SK-N-SH (cell line): ENCODE data around the gene ACTR1A.

Experiments used
- EP300 ChIP-seq, 2 experiments: IDR thresholded peaks; 2 replicates each; pipeline versions ENCODE4 v1.4.0 to v1.6.1; 2012; ENCODE audit warnings: borderline replicate concordance in 1 of 2, low read depth in 1 of 2, low read length in 1 of 2
- MEF2A ChIP-seq: IDR thresholded peaks from 2 replicates; pipeline ENCODE4 v1.4.0; 2012; ENCODE audit warnings: low read depth, borderline replicate concordance
- NFIC ChIP-seq: IDR thresholded peaks from 2 replicates; pipeline ENCODE4 v1.4.0; 2012; ENCODE audit warnings: borderline replicate concordance
- TEAD4 ChIP-seq: IDR thresholded peaks from 2 replicates; pipeline ENCODE4 v1.4.0; 2012; ENCODE audit warnings: mild to moderate bottlenecking, borderline replicate concordance; ENCODE audit not compliant: insufficient read depth
- TF ChIP-seq, protein P1 (sequence below): IDR thresholded peaks from 2 replicates; pipeline ENCODE4 v1.4.0; 2012; ENCODE audit warnings: low read depth
- TF ChIP-seq, protein P2 (sequence below): IDR thresholded peaks from 2 replicates; pipeline ENCODE4 v1.4.0; 2012; ENCODE audit warnings: low read depth, borderline replicate concordance
- TF ChIP-seq, protein P3 (sequence below): fragments of 200-600 bp; sonication (generic); IDR thresholded peaks from 2 replicates; pipeline ENCODE4 v1.6.1; 2017; ENCODE audit warnings: antibody characterized with exemption, mild to moderate bottlenecking, moderate library complexity

DNA sequence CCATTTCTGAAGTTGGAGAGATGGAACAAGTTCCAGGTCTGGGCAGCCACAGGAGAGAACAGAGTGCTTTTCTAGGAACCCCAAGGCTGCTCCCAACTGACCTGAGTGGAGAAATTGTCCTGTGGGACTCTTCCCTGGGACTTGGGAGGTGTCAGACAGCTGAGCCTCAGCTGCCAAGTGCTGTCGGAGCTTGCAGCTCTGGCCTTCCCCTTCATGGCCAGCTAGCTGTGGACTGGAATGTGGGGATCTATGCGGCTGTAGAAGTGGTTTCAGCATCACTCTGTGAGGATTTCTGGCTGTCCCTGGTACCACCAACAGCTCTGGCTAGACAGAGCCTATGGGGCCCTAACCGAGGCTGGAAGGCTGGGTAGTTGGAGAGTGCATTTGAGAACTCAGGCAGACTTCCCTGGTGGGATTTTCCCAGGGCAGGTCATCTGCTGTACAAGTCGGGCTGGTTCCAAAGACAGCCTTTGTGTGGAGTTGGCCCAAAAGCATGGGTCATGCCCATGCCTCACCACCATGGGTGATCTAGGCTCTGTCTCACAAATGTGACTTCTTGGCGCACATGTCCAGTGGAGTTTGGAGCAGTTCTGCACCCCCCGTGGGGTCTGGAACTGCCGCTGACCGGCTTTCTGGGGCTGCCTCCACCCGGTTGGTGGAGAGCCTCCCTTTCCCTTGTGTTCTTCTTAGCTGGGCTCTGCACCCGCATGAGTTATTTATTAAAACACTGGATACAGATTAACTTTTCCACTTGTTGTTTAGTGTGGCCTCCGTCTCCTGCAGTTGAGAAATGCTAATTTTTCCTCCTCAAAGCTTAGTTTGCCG, 12.2 kb upstream of the ACTR1A start:
- TF ChIP-seq, protein P1, sequence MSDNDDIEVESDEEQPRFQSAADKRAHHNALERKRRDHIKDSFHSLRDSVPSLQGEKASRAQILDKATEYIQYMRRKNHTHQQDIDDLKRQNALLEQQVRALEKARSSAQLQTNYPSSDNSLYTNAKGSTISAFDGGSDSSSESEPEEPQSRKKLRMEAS, result no peak
- TF ChIP-seq MEF2A, result no peak
- TF ChIP-seq, protein P2, sequence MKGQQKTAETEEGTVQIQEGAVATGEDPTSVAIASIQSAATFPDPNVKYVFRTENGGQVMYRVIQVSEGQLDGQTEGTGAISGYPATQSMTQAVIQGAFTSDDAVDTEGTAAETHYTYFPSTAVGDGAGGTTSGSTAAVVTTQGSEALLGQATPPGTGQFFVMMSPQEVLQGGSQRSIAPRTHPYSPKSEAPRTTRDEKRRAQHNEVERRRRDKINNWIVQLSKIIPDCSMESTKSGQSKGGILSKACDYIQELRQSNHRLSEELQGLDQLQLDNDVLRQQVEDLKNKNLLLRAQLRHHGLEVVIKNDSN, result no peak
- no peak for TF ChIP-seq TEAD4
- no peak for TF ChIP-seq EP300 (IDR thresholded peaks at IDR 0.05; ENCODE audit: borderline replicate concordance in 1 of 2, low read depth in 1 of 2, low read length in 1 of 2)
- TF ChIP-seq, protein P3, sequence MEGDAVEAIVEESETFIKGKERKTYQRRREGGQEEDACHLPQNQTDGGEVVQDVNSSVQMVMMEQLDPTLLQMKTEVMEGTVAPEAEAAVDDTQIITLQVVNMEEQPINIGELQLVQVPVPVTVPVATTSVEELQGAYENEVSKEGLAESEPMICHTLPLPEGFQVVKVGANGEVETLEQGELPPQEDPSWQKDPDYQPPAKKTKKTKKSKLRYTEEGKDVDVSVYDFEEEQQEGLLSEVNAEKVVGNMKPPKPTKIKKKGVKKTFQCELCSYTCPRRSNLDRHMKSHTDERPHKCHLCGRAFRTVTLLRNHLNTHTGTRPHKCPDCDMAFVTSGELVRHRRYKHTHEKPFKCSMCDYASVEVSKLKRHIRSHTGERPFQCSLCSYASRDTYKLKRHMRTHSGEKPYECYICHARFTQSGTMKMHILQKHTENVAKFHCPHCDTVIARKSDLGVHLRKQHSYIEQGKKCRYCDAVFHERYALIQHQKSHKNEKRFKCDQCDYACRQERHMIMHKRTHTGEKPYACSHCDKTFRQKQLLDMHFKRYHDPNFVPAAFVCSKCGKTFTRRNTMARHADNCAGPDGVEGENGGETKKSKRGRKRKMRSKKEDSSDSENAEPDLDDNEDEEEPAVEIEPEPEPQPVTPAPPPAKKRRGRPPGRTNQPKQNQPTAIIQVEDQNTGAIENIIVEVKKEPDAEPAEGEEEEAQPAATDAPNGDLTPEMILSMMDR, result no peak
- TF ChIP-seq NFIC, result no peak
